ENCODE data around the gene TNK2.
A peak's percentile ranks its signal among the peaks of the same experiment; 100 is the strongest.

The TNK2 gene

GRCh38 chr3:195863121-195864061, 45.0 kb downstream of the TNK2 start (continued):
- TF ChIP-seq ELK4 (IDR thresholded peaks at IDR 0.05; ENCODE audit: borderline replicate concordance, low read depth, low read length), result no peak
- no peak for TF ChIP-seq ZNF544 (tag by site-specific recombination; IDR thresholded peaks at IDR 0.05)
- peak; percentile 91 for TF ChIP-seq PRDM4 (tag by site-specific recombination; IDR thresholded peaks at IDR 0.05)
- no peak for TF ChIP-seq KLF7 (tag by site-specific recombination; IDR thresholded peaks at IDR 0.05; ENCODE audit: borderline replicate concordance)
- peak; percentile 34; the same call in 1 of the 2 replicates for TF ChIP-seq ZNF600 (tag by site-specific recombination; IDR thresholded peaks at IDR 0.05)
- TF ChIP-seq ZNF292 (tag by site-specific recombination; IDR thresholded peaks at IDR 0.05; ENCODE audit: borderline replicate concordance, low read depth), result no peak
- TF ChIP-seq ZNF521 (tag by site-specific recombination; IDR thresholded peaks at IDR 0.05), result no peak
- TF ChIP-seq KLF9 (tag by site-specific recombination; IDR thresholded peaks at IDR 0.05; ENCODE audit: low read depth), result no peak
- TF ChIP-seq ZNF324 (tag by site-specific recombination; IDR thresholded peaks at IDR 0.05), result no peak
- TF ChIP-seq ZNF214 (tag by site-specific recombination; IDR thresholded peaks at IDR 0.05; ENCODE audit: borderline replicate concordance), result no peak
- peak; percentile 61 for TF ChIP-seq GLIS1 (tag by site-specific recombination; IDR thresholded peaks at IDR 0.05)
- no peak for TF ChIP-seq ZNF549 (tag by site-specific recombination; IDR thresholded peaks at IDR 0.05)
- TF ChIP-seq GLIS2 (tag by site-specific recombination; IDR thresholded peaks at IDR 0.05), result peak; percentile 73
- no peak for TF ChIP-seq FEZF1 (tag by site-specific recombination; IDR thresholded peaks at IDR 0.05)
- TF ChIP-seq ZSCAN30 (tag by site-specific recombination; IDR thresholded peaks at IDR 0.05), result peak; percentile 59; the same call in 1 of the 2 replicates
- TF ChIP-seq ZNF473 (tag by site-specific recombination; IDR thresholded peaks at IDR 0.05), result no peak
- TF ChIP-seq CTCF (tag by site-specific recombination; IDR thresholded peaks at IDR 0.05), result 0 out of 2 replicates have a peak, but pooled peaks have one; percentile 41
- no peak for TF ChIP-seq ZNF148 (tag by site-specific recombination; IDR thresholded peaks at IDR 0.05; ENCODE audit: borderline replicate concordance)
- no peak for TF ChIP-seq ZNF223 (tag by site-specific recombination; IDR thresholded peaks at IDR 0.05)
- no peak for TF ChIP-seq KLF17 (tag by site-specific recombination; IDR thresholded peaks at IDR 0.05)
- TF ChIP-seq ZNF280D (tag by site-specific recombination; IDR thresholded peaks at IDR 0.05), result no peak
- TF ChIP-seq ZNF2 (tag by site-specific recombination; IDR thresholded peaks at IDR 0.05), result no peak
- TF ChIP-seq KLF16 (tag by site-specific recombination; IDR thresholded peaks at IDR 0.05), result no peak
- TF ChIP-seq ZNF202 (tag by site-specific recombination; IDR thresholded peaks at IDR 0.05; ENCODE audit: borderline replicate concordance), result no peak
- no peak for TF ChIP-seq MYNN (tag by site-specific recombination; IDR thresholded peaks at IDR 0.05; ENCODE audit: borderline replicate concordance)
- no peak for TF ChIP-seq ZNF274 (IDR thresholded peaks at IDR 0.05; ENCODE audit: low read length)
- TF ChIP-seq ZNF274 (tag by site-specific recombination; IDR thresholded peaks at IDR 0.05; ENCODE audit: borderline replicate concordance), result no peak

Measured in HEK293 (cell line).